ENCODE results near the gene TPTE2.

- TF ChIP-seq CTCF (IDR thresholded peaks at IDR 0.05) (no peak), POLR2A (IDR thresholded peaks at IDR 0.05) (no peak)
Observed at GRCh38 chr13:19589312-19589711, 28.0 kb upstream of the TPTE2 start.
